A172 (cell line): ENCODE data around the gene FBN2. TPM values are rescaled to one million over a fixed set of nuclear protein-coding genes. Genes with fewer than 3 reads are reported as not detected.
A peak's percentile ranks its signal among the peaks of the same experiment; 100 is the strongest.
"Not testable (repeated sequence)": the region's sequence is repeated elsewhere in the genome, so short reads cannot be mapped to it uniquely, and the experiment has no call there.

ENCODE experiments used
- DNase-seq: peaks from one replicate; pipeline ENCODE4 v3.0.0-alpha.2; 2015; ENCODE audit warnings: low spot score
- total RNA-seq: library from RNA; depleted of rRNA; stranded (reverse); fragments of >200 nt; shearing (Covaris generic); gene quantifications from 2 replicates; pipeline ENCODE4 v1.2.3, GENCODE V29; 2014

FBN2 gene
- total RNA-seq, 1 experiment from 2014 or later, result 11.6 TPM

- DNase-seq, result no peak
These were observed 111.9 kb downstream of the FBN2 start for GRCh38 chr5:128426090-128426534.

GRCh38 chr5:128424646-128425045 is 113.4 kb downstream of the FBN2 start:
- no peak for DNase-seq

GRCh38 chr5:128422612-128423011 is 115.4 kb downstream of the FBN2 start:
- DNase-seq, result no peak

GRCh38 chr5:128414469-128414868 is 123.6 kb downstream of the FBN2 start:
- DNase-seq, result no peak

- DNase-seq, result no peak
These were observed 124.7 kb downstream of the FBN2 start for GRCh38 chr5:128413356-128413755.

- no peak for DNase-seq
These were observed 125.7 kb downstream of the FBN2 start for GRCh38 chr5:128412145-128412930.

GRCh38 chr5:128409166-128409800 is 128.8 kb downstream of the FBN2 start:
- peak; percentile 67 for DNase-seq

- peak; percentile 11 for DNase-seq
These were observed 129.4 kb downstream of the FBN2 start for GRCh38 chr5:128408622-128409021.

GRCh38 chr5:128407944-128408343 is 130.1 kb downstream of the FBN2 start:
- DNase-seq, result no peak

GRCh38 chr5:128406803-128407202 is 131.2 kb downstream of the FBN2 start:
- DNase-seq, result no peak

- DNase-seq, result no peak
These were observed 132.9 kb downstream of the FBN2 start for GRCh38 chr5:128405159-128405558.

- no peak for DNase-seq
These were observed 134.7 kb downstream of the FBN2 start for GRCh38 chr5:128403333-128403732.

GRCh38 chr5:128402506-128402905 is 135.5 kb downstream of the FBN2 start:
- DNase-seq, result no peak

- DNase-seq, result not testable (repeated sequence)
These were observed 137.3 kb downstream of the FBN2 start for GRCh38 chr5:128400766-128401165.

GRCh38 chr5:128399111-128399510 is 138.9 kb downstream of the FBN2 start:
- no peak for DNase-seq

- no peak for DNase-seq
These were observed 140.2 kb downstream of the FBN2 start for GRCh38 chr5:128397876-128398275.

GRCh38 chr5:128395073-128395472 is 143.0 kb downstream of the FBN2 start:
- DNase-seq, result peak; percentile 18

- no peak for DNase-seq
These were observed 154.0 kb downstream of the FBN2 start for GRCh38 chr5:128384068-128384467.

GRCh38 chr5:128380337-128380736 is 157.7 kb downstream of the FBN2 start:
- DNase-seq, result no peak

GRCh38 chr5:128378632-128379031 is 159.4 kb downstream of the FBN2 start:
- DNase-seq, result no peak

GRCh38 chr5:128378196-128378595 is 159.8 kb downstream of the FBN2 start:
- DNase-seq, result peak; percentile 37

- no peak for DNase-seq
These were observed 161.5 kb downstream of the FBN2 start for GRCh38 chr5:128376577-128376976.

- no peak for DNase-seq
These were observed 171.9 kb downstream of the FBN2 start for GRCh38 chr5:128366147-128366546.
